PC-9 (cell line): Measurements from ENCODE around the gene PTTG1IP. TPM values are rescaled to one million over a fixed set of nuclear protein-coding genes. Genes with fewer than 3 reads are reported as not detected.

Experiments
- BruUV-seq: library from RNA; stranded (reverse); fragments of 400-500 nt; replicated peaks from 2 replicates; lab custom pipeline; 2021; lab: Mats Ljungman, UMichigan
- CTCF ChIA-PET: fragments of 300-600 bp; sonication (Branson Sonifier 250); formaldehyde crosslinking; loops from one replicate; lab custom pipeline; 2022; ENCODE audit warnings: antibody characterized with exemption; lab: Charles Lee
- POLR2A ChIA-PET: fragments of 300-600 bp; sonication (Branson Sonifier 250); formaldehyde crosslinking; loops from one replicate; lab custom pipeline; 2022; ENCODE audit warnings: antibody characterized with exemption; ENCODE audit not compliant: unreplicated experiment; lab: Charles Lee
- DNase-seq, 2 experiments: peaks; one replicate each; pipeline versions ENCODE4 v3.0.0 to v3.0.0-alpha.2; 2015 to 2022; ENCODE audit warnings: mixed read lengths in 1 of 2
- H2AFZ ChIP-seq: fragments of 200-600 bp; sonication (generic); 2 replicates; pipeline ENCODE4 v1.8.1; 2017; ENCODE audit warnings: antibody characterized with exemption
- H3F3A ChIP-seq: fragments of 200-600 bp; sonication (generic); 2 replicates; pipeline ENCODE4 v1.8.1; 2017; ENCODE audit warnings: antibody characterized with exemption, mild to moderate bottlenecking, low read depth; ENCODE audit not compliant: insufficient read depth
- H3K27ac ChIP-seq: fragments of 200-600 bp; sonication (generic); 2 replicates; pipeline ENCODE4 v1.6.1; 2016; ENCODE audit warnings: mixed run types
- H3K27me3 ChIP-seq: fragments of 200-600 bp; sonication (generic); 2 replicates; pipeline ENCODE4 v1.6.1; 2016; ENCODE audit warnings: low read depth, mixed run types; ENCODE audit not compliant: insufficient read depth
- H3K36me3 ChIP-seq: fragments of 200-600 bp; sonication (generic); 2 replicates; pipeline ENCODE4 v1.6.1; 2016; ENCODE audit warnings: low read depth, mixed run types
- H3K4me1 ChIP-seq: fragments of 200-600 bp; sonication (generic); replicated peaks from 2 replicates; pipeline ENCODE4 v1.6.1; 2016; ENCODE audit warnings: mixed run types; ENCODE audit not compliant: insufficient read depth
- H3K4me2 ChIP-seq: fragments of 200-600 bp; sonication (generic); 2 replicates; pipeline ENCODE4 v1.6.1; 2017; ENCODE audit warnings: mixed run types
- H3K4me3 ChIP-seq: fragments of 200-600 bp; sonication (generic); 2 replicates; pipeline ENCODE4 v1.6.1; 2016; ENCODE audit warnings: mixed run types
- H3K79me2 ChIP-seq: fragments of 200-600 bp; sonication (generic); 2 replicates; pipeline ENCODE4 v1.6.1; 2017; ENCODE audit warnings: low read depth, mixed run types
- H3K9me2 ChIP-seq: fragments of 200-600 bp; sonication (generic); 2 replicates; pipeline ENCODE4 v1.8.1; 2017; ENCODE audit warnings: mild to moderate bottlenecking; ENCODE audit not compliant: insufficient read depth
- H3K9me3 ChIP-seq: fragments of 200-600 bp; sonication (generic); 2 replicates; pipeline ENCODE4 v1.8.1; 2016; ENCODE audit warnings: low read depth; ENCODE audit not compliant: insufficient read depth
- H4K20me1 ChIP-seq: fragments of 200-600 bp; sonication (generic); 2 replicates; pipeline ENCODE4 v1.8.1; 2017; ENCODE audit not compliant: insufficient read depth
- EZH2 ChIP-seq: fragments of 200-600 bp; sonication (generic); IDR thresholded peaks from 2 replicates; pipeline ENCODE4 v1.8.0; 2017; ENCODE audit warnings: antibody characterized with exemption, low read depth
- intact Hi-C: fragments of 100-400 bp; cut with micrococcal nuclease; formaldehyde crosslinking; loops from one replicate; pipeline ENCODE4 v1.10.0; 2022; ENCODE audit not compliant: unreplicated experiment
- total RNA-seq: library from RNA; stranded (reverse); gene quantifications from 2 replicates; pipeline ENCODE4 v1.2.3, GENCODE V29; 2021
- TF ChIP-seq, protein P1 (sequence below): fragments of 200-600 bp; sonication (generic); conservative IDR thresholded peaks from 2 replicates; pipeline ENCODE4 v1.6.1; 2017; ENCODE audit warnings: mixed run types, antibody characterized with exemption, mild to moderate bottlenecking, moderate library complexity

The PTTG1IP gene
- total RNA-seq, 1 experiment from 2014 or later: 174 TPM

DNA sequence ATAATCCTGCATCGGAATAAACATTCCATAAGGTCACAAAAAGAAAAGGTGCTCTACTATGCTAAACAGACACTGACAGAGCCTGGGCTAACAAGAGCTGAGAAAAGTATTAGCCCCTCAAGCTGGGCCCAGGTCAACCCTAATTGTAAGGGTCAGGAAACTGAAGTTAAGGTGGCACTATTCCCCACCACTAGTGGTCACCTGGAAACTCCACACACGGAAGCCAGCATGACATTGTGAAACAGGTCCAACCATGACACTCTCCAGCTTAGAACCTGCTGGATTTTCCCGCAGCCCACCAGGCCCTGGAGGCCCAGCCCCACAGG is 1.2 kb downstream of the PTTG1IP start:
- Histone ChIP-seq H4K20me1 (peaks cover 29% of the 10 kb centered on the region), H3K9me2 (no peaks in the 10 kb centered on the region), H2AFZ (no peak overlapping the region), H3K27ac (peak overlapping the region; percentile 81), H3K27me3 (no peaks in the 10 kb centered on the region), H3K79me2 (peaks cover 55% of the 10 kb centered on the region), H3K4me3 (peak overlapping the region; percentile 75), H3K36me3 (peaks cover 7% of the 10 kb centered on the region; the same call in 1 of the 2 replicates), H3F3A (peaks cover 58% of the 10 kb centered on the region), H3K4me2 (peak overlapping the region; percentile 97), H3K4me1 (peaks cover 60% of the 10 kb centered on the region), H3K9me3 (no peaks in the 10 kb centered on the region)
- no TSS peak for BruUV-seq
- ChIA-PET CTCF (no interaction called here), POLR2A (no interaction called here)
- intact Hi-C loops: loop anchor here (5.0 kb wide), 2 partner anchors 40 to 55 kb away; partner anchors contain the start of gene SUMO3
- peak in 1 of 2 experiments; percentile 48 for DNase-seq
- TF ChIP-seq EZH2: no peak
- TF ChIP-seq, protein P1, sequence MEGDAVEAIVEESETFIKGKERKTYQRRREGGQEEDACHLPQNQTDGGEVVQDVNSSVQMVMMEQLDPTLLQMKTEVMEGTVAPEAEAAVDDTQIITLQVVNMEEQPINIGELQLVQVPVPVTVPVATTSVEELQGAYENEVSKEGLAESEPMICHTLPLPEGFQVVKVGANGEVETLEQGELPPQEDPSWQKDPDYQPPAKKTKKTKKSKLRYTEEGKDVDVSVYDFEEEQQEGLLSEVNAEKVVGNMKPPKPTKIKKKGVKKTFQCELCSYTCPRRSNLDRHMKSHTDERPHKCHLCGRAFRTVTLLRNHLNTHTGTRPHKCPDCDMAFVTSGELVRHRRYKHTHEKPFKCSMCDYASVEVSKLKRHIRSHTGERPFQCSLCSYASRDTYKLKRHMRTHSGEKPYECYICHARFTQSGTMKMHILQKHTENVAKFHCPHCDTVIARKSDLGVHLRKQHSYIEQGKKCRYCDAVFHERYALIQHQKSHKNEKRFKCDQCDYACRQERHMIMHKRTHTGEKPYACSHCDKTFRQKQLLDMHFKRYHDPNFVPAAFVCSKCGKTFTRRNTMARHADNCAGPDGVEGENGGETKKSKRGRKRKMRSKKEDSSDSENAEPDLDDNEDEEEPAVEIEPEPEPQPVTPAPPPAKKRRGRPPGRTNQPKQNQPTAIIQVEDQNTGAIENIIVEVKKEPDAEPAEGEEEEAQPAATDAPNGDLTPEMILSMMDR: peak; percentile 27; the same call in 1 of the 2 replicates

DNA sequence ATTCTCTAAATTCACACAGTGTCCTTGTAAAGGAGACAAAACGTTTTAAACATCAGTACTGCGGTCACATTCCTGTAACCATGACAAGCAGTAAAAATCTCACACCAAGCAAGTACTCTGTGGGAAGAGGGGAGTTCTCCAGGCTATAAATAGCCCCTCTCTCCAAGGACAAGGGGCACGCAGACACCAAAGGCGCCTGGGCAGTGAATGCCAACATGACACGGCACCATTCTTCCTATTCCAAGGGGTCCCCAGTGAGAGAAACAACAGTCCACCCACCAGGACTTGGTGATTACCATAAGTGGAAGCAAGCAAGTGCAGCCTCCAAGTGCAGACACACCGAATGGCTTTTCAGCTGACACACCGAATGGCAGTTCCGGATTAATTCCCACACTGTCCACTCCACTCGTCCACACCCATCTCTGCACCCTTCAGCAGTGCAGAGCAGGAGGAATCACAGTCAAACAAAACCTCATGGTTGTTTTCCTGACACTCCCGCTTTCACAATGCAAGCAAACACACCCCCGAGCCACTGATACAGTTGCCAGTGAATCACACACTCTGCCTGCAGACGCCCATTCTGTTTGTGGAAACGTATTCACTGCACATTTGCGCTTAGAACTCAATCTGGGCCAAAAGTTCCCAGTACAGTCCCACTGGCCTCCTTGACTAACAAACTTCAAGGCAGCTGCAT is 1.8 kb downstream of the PTTG1IP start:
- peak overlapping the region; percentile 97 for H3K4me2 ChIP-seq
- TF ChIP-seq, protein P1: no peak
- no peak for TF ChIP-seq EZH2
- peak overlapping the region; percentile 81 for H3K27ac ChIP-seq
- H3K4me1 ChIP-seq: peaks cover 66% of the 10 kb centered on the region
- no peak overlapping the region for H2AFZ ChIP-seq
- peaks cover 12% of the 10 kb centered on the region for H3K36me3 ChIP-seq
- H3K9me3 ChIP-seq: no peaks in the 10 kb centered on the region
- peak overlapping the region; percentile 75 for H3K4me3 ChIP-seq
- H3K27me3 ChIP-seq: no peaks in the 10 kb centered on the region
- peaks cover 61% of the 10 kb centered on the region for H3K79me2 ChIP-seq
- ChIA-PET CTCF (no interaction called here), POLR2A (no interaction called here)
- peaks cover 29% of the 10 kb centered on the region for H4K20me1 ChIP-seq
- intact Hi-C loops: loop anchor here (5.0 kb wide), 2 partner anchors 41 to 54 kb away; partner anchors contain the start of gene SUMO3
- TSS peak; percentile 16 for BruUV-seq
- peaks cover 58% of the 10 kb centered on the region for H3F3A ChIP-seq
- peak; percentile 40 to 78 for DNase-seq
- no peaks in the 10 kb centered on the region for H3K9me2 ChIP-seq

DNA sequence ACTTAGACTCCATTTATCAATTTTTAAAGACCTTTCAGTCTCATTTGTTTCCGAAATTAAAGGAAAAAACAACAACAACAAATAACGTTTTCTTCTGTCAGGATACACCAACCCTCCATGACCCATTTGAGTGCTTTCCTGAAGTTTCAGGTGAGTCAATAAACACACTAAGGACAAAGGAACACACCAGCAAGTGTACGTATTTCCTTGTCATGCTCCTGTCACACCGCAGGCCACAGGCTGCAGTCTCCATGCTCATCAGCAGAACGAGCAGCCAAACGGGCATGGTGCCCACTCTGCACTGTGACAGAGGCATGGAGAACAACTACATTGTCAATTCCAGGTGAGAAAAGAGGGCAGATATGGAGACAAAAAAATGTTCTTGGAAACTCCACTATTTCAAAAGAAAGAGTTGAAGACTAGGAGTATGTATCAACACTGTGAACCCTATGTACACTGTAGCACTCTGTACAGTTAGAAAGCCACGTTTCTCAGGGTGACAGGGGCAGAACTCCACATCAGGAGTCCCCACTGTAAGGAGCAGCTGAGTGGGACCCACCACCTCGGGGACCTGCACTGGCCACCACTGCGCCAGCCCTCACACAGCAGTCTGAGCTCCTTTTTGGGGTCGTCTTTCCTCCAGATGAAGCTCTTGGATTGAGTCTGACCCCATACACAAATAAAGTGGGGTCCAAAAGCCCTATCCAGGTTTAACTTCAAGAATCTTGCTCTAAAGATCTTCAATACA is 2.6 kb downstream of the PTTG1IP start:
- ChIA-PET POLR2A (no interaction called here), CTCF (no interaction called here)
- H3K27ac ChIP-seq: peak overlapping the region; percentile 81
- no peaks in the 10 kb centered on the region for H3K27me3 ChIP-seq
- H4K20me1 ChIP-seq: peaks cover 30% of the 10 kb centered on the region
- H3F3A ChIP-seq: peaks cover 58% of the 10 kb centered on the region
- peaks cover 14% of the 10 kb centered on the region for H3K36me3 ChIP-seq
- DNase-seq: peak; percentile 29 to 62
- peak overlapping the region; percentile 75 for H3K4me3 ChIP-seq
- no TSS peak for BruUV-seq
- H3K9me3 ChIP-seq: no peaks in the 10 kb centered on the region
- TF ChIP-seq, protein P1: no peak
- no peak for TF ChIP-seq EZH2
- intact Hi-C loops: loop anchor here (1.0 to 5.0 kb wide), 3 partner anchors 41 to 57 kb away; partner anchors contain the start of gene SUMO3
- peak overlapping the region; percentile 97 for H3K4me2 ChIP-seq
- H3K79me2 ChIP-seq: peaks cover 66% of the 10 kb centered on the region
- no peak overlapping the region for H2AFZ ChIP-seq
- no peaks in the 10 kb centered on the region for H3K9me2 ChIP-seq
- H3K4me1 ChIP-seq: peaks cover 68% of the 10 kb centered on the region
